Diencephalon (tissue), 1 donor: ENCODE measurements around the gene TCF7L2. TPM values are rescaled to one million over a fixed set of nuclear protein-coding genes. Genes with fewer than 3 reads are reported as not detected.

ENCODE experiments used
- total RNA-seq: library from RNA; depleted of rRNA; stranded (reverse); fragments of >200 nt; gene quantifications from one replicate; pipeline ENCODE4 v1.2.3, GENCODE V29; 2014

Gene TCF7L2
- 84.0 TPM for total RNA-seq

DNA sequence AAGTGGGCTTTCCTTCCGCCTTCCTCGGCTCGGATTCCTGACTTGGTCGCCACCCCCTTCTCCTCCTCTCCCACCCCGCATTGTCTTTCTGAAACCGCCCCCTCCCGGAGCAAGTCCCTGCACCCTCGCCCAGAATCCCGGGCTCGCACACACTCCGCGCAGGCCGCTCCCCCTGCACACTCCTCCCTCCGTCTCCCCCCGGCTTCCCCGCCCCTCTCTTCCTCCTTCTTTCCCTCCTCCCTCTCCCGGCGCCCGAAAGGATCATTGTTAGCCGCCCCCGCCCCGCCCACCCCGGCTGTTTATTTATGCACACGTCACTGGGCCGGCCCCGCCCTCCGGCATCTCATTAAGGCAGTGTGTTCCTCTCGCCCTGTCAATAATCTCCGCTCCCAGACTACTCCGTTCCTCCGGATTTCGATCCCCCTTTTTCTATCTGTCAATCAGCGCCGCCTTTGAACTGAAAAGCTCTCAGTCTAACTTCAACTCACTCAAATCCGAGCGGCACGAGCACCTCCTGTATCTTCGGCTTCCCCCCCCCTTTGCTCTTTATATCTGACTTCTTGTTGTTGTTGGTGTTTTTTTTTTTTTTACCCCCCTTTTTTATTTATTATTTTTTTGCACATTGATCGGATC is at the start of gene TCF7L2:
TCF7L2 (plus strand) TSS at position 373 of the 633 bp plus-strand sequence. CDS start 510 bp downstream, outside the sequence.

